Measurements from ENCODE around the gene PIPOX.

The PIPOX gene

GRCh38 chr17:29021226-29021625 lies 21.7 kb upstream of the PIPOX start:
- peaks cover 0 to 5% of the 10 kb centered on the region in 2 donors for H3K4me1 ChIP-seq (ENCODE audit: control insufficient read depth in 1 of 2, insufficient read depth in 2 of 2, low read length in 2 of 2)
- H3K9me3 ChIP-seq (ENCODE audit: control insufficient read depth in 1 of 2, low read length in 2 of 2): no peaks in the 10 kb centered on the region
- no peak overlapping the region for H3K4me3 ChIP-seq (ENCODE audit: low read depth in 1 of 2, low read length in 2 of 2)
- no peaks in the 10 kb centered on the region for H3K36me3 ChIP-seq (ENCODE audit: control insufficient read depth in 1 of 2, insufficient read depth in 2 of 2, low read length in 2 of 2)
- peaks cover 7% of the 10 kb centered on the region for H3K27me3 ChIP-seq (ENCODE audit: low read depth, low read length)
- H3K27ac ChIP-seq (ENCODE audit: low read length): no peak overlapping the region

DNA sequence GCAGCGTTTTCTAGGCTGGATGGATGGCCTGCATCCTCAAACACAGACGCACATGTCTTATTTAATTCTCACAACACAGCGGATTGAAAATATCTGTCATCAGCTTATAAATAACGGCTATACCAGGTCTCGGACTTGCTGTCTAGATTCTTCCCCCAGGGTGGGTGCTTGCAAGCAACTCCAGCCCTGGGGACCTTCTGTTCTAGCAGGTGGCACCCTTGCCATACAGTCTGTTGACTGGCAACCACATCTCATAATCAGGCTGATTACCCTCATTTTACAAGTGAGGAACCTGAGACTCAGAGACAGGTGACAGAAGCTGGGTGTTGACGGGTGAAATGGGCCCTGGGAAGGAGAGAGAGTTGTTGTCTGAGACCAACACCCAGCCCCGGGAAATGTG lies 20.9 kb upstream of the PIPOX start:
- Histone ChIP-seq H3K36me3 (ENCODE audit: control insufficient read depth in 1 of 2, insufficient read depth in 2 of 2, low read length in 2 of 2) (no peaks in the 10 kb centered on the region), H3K4me3 (ENCODE audit: low read depth in 1 of 2, low read length in 2 of 2) (no peak overlapping the region), H3K9me3 (ENCODE audit: control insufficient read depth in 1 of 2, low read length in 2 of 2) (no peaks in the 10 kb centered on the region), H3K27me3 (ENCODE audit: low read depth, low read length) (peaks cover 7% of the 10 kb centered on the region), H3K27ac (ENCODE audit: low read length) (no peak overlapping the region), H3K4me1 (ENCODE audit: control insufficient read depth in 1 of 2, insufficient read depth in 2 of 2, low read length in 2 of 2) (peaks cover 0 to 5% of the 10 kb centered on the region in 2 donors)

- Histone ChIP-seq H3K4me3 (ENCODE audit: low read depth in 1 of 2, low read length in 2 of 2) (no peak overlapping the region), H3K27me3 (ENCODE audit: low read depth, low read length) (no peaks in the 10 kb centered on the region), H3K4me1 (ENCODE audit: control insufficient read depth in 1 of 2, insufficient read depth in 2 of 2, low read length in 2 of 2) (peaks cover 0 to 5% of the 10 kb centered on the region in 2 donors), H3K9me3 (ENCODE audit: control insufficient read depth in 1 of 2, low read length in 2 of 2) (no peaks in the 10 kb centered on the region), H3K36me3 (ENCODE audit: control insufficient read depth in 1 of 2, insufficient read depth in 2 of 2, low read length in 2 of 2) (no peaks in the 10 kb centered on the region), H3K27ac (ENCODE audit: low read length) (no peak overlapping the region)
These were observed 18.5 kb upstream of the PIPOX start for GRCh38 chr17:29024316-29024952.

DNA sequence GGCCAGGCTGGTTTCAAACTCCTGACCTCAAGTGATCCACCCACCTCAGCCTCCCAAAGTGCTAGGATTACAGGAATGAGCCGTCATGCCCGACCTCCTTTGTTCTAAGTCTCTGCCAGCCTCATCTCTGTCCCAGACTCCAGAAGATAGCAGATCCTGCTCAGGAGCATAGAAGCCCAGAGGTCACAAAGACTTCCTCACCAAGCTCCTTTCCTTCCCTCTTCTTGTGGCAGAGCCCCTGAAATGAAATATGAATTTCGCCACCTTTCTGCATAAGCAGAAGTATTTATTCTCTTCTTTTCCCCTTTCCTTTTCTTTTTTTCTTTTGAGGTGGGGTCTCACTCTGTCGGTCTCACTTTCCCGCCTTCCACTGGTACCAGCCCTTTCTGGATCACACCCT lies 11.5 kb upstream of the PIPOX start:
- Histone ChIP-seq H3K27ac (ENCODE audit: low read length) (no peak overlapping the region), H3K9me3 (ENCODE audit: control insufficient read depth in 1 of 2, low read length in 2 of 2) (peaks cover 9 to 15% of the 10 kb centered on the region in 2 donors), H3K36me3 (ENCODE audit: control insufficient read depth in 1 of 2, insufficient read depth in 2 of 2, low read length in 2 of 2) (no peaks in the 10 kb centered on the region), H3K4me3 (ENCODE audit: low read depth in 1 of 2, low read length in 2 of 2) (no peak overlapping the region), H3K27me3 (ENCODE audit: low read depth, low read length) (no peaks in the 10 kb centered on the region), H3K4me1 (ENCODE audit: control insufficient read depth in 1 of 2, insufficient read depth in 2 of 2, low read length in 2 of 2) (no peaks in the 10 kb centered on the region)

GRCh38 chr17:29032013-29032856 lies 10.7 kb upstream of the PIPOX start:
- H3K9me3 ChIP-seq (ENCODE audit: control insufficient read depth in 1 of 2, low read length in 2 of 2): peaks cover 9 to 15% of the 10 kb centered on the region in 2 donors
- H3K36me3 ChIP-seq (ENCODE audit: control insufficient read depth in 1 of 2, insufficient read depth in 2 of 2, low read length in 2 of 2): no peaks in the 10 kb centered on the region
- no peak overlapping the region for H3K4me3 ChIP-seq (ENCODE audit: low read depth in 1 of 2, low read length in 2 of 2)
- H3K4me1 ChIP-seq (ENCODE audit: control insufficient read depth in 1 of 2, insufficient read depth in 2 of 2, low read length in 2 of 2): no peaks in the 10 kb centered on the region
- no peak overlapping the region for H3K27ac ChIP-seq (ENCODE audit: low read length)
- H3K27me3 ChIP-seq (ENCODE audit: low read depth, low read length): no peaks in the 10 kb centered on the region

DNA sequence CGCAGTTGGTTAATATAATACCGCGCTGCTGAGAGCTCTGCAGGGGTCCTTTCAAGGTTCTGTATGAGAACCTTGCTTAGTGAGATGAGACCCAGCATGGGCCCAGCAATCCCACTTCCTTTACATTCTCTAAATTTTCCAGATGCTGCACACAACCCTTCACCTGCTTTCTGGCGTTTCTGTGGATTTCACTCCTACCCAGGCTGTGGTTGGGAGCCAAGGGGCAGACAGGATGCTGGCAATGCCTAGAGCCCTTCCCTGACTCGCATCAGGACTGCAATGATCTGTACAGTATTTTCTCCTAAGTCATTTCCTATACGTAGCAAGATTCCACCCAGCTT lies 10.1 kb upstream of the PIPOX start:
- Histone ChIP-seq H3K27me3 (ENCODE audit: low read depth, low read length) (no peaks in the 10 kb centered on the region), H3K27ac (ENCODE audit: low read length) (no peak overlapping the region), H3K4me1 (ENCODE audit: control insufficient read depth in 1 of 2, insufficient read depth in 2 of 2, low read length in 2 of 2) (no peaks in the 10 kb centered on the region), H3K9me3 (ENCODE audit: control insufficient read depth in 1 of 2, low read length in 2 of 2) (peaks cover 9 to 15% of the 10 kb centered on the region in 2 donors), H3K36me3 (ENCODE audit: control insufficient read depth in 1 of 2, insufficient read depth in 2 of 2, low read length in 2 of 2) (no peaks in the 10 kb centered on the region), H3K4me3 (ENCODE audit: low read depth in 1 of 2, low read length in 2 of 2) (no peak overlapping the region)

- Histone ChIP-seq H3K27ac (ENCODE audit: low read length) (no peak overlapping the region), H3K27me3 (ENCODE audit: low read depth, low read length) (no peaks in the 10 kb centered on the region), H3K9me3 (ENCODE audit: control insufficient read depth in 1 of 2, low read length in 2 of 2) (peaks cover 9 to 15% of the 10 kb centered on the region in 2 donors), H3K36me3 (ENCODE audit: control insufficient read depth in 1 of 2, insufficient read depth in 2 of 2, low read length in 2 of 2) (no peaks in the 10 kb centered on the region), H3K4me3 (ENCODE audit: low read depth in 1 of 2, low read length in 2 of 2) (no peak overlapping the region), H3K4me1 (ENCODE audit: control insufficient read depth in 1 of 2, insufficient read depth in 2 of 2, low read length in 2 of 2) (no peaks in the 10 kb centered on the region)
These were observed 8.4 kb upstream of the PIPOX start for GRCh38 chr17:29034510-29034909.

- Histone ChIP-seq H3K9me3 (ENCODE audit: control insufficient read depth in 1 of 2, low read length in 2 of 2) (peaks cover 9 to 15% of the 10 kb centered on the region in 2 donors), H3K27ac (ENCODE audit: low read length) (no peak overlapping the region), H3K4me3 (ENCODE audit: low read depth in 1 of 2, low read length in 2 of 2) (no peak overlapping the region), H3K4me1 (ENCODE audit: control insufficient read depth in 1 of 2, insufficient read depth in 2 of 2, low read length in 2 of 2) (no peaks in the 10 kb centered on the region), H3K36me3 (ENCODE audit: control insufficient read depth in 1 of 2, insufficient read depth in 2 of 2, low read length in 2 of 2) (no peaks in the 10 kb centered on the region), H3K27me3 (ENCODE audit: low read depth, low read length) (no peaks in the 10 kb centered on the region)
These were observed 6.4 kb upstream of the PIPOX start for GRCh38 chr17:29036584-29036983.

- no peaks in the 10 kb centered on the region for H3K27me3 ChIP-seq (ENCODE audit: low read depth, low read length)
- H3K4me1 ChIP-seq (ENCODE audit: control insufficient read depth in 1 of 2, insufficient read depth in 2 of 2, low read length in 2 of 2): no peaks in the 10 kb centered on the region
- H3K27ac ChIP-seq (ENCODE audit: low read length): no peak overlapping the region
- H3K9me3 ChIP-seq (ENCODE audit: control insufficient read depth in 1 of 2, low read length in 2 of 2): peaks cover 9 to 15% of the 10 kb centered on the region in 2 donors
- H3K4me3 ChIP-seq (ENCODE audit: low read depth in 1 of 2, low read length in 2 of 2): no peak overlapping the region
- no peaks in the 10 kb centered on the region for H3K36me3 ChIP-seq (ENCODE audit: control insufficient read depth in 1 of 2, insufficient read depth in 2 of 2, low read length in 2 of 2)
These were observed 5.2 kb upstream of the PIPOX start for GRCh38 chr17:29037739-29038084.

GRCh38 chr17:29038085-29038795 lies 4.7 kb upstream of the PIPOX start:
- Histone ChIP-seq H3K9me3 (ENCODE audit: control insufficient read depth in 1 of 2, low read length in 2 of 2) (peaks cover 9 to 15% of the 10 kb centered on the region in 2 donors), H3K36me3 (ENCODE audit: control insufficient read depth in 1 of 2, insufficient read depth in 2 of 2, low read length in 2 of 2) (no peaks in the 10 kb centered on the region), H3K27ac (ENCODE audit: low read length) (no peak overlapping the region), H3K4me3 (ENCODE audit: low read depth in 1 of 2, low read length in 2 of 2) (no peak overlapping the region), H3K27me3 (ENCODE audit: low read depth, low read length) (no peaks in the 10 kb centered on the region), H3K4me1 (ENCODE audit: control insufficient read depth in 1 of 2, insufficient read depth in 2 of 2, low read length in 2 of 2) (no peaks in the 10 kb centered on the region)

DNA sequence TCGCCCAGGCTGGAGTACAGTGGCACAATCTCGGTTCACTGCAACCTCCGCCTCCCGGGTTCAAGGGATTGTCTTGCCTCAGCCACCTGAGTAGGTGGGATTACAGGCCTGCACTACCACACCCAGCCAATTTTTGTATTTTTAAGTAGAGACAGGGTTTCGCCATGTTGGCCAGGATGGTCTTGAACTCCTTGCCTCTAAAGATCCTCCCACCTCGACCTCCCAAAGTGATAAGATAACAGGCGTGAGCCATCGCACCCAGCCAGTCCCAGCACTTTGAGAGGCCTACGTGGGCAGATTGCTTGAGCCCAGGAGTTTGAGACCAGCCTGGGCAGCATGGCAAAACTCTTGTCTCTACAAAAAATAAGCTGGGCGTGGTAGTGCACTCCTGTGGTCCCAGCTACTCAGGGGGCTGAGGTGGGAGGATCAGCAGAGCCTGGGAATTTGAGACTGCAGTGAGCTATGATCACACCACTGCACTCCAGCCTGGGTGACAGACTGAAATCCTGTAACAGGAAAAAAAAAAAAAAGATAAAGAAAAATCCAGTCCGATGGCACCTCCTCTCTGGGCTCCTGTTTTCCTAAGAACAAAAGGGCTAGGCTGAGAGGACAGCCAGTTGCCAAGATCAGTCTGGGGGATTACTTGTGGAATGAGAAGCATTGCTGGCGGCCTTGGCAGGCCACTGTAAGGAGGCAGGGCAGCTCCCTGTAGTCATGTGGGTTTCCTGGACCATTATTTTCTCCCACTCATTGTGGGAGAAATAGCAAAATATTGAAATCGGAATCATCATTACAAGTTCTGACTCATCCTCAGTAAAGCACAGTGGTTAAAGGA lies 3.0 kb upstream of the PIPOX start:
- Histone ChIP-seq H3K27ac (ENCODE audit: low read length) (no peak overlapping the region), H3K9me3 (ENCODE audit: control insufficient read depth in 1 of 2, low read length in 2 of 2) (peaks cover 0 to 2% of the 10 kb centered on the region in 2 donors), H3K4me1 (ENCODE audit: control insufficient read depth in 1 of 2, insufficient read depth in 2 of 2, low read length in 2 of 2) (no peaks in the 10 kb centered on the region), H3K4me3 (ENCODE audit: low read depth in 1 of 2, low read length in 2 of 2) (no peak overlapping the region), H3K36me3 (ENCODE audit: control insufficient read depth in 1 of 2, insufficient read depth in 2 of 2, low read length in 2 of 2) (no peaks in the 10 kb centered on the region), H3K27me3 (ENCODE audit: low read depth, low read length) (no peaks in the 10 kb centered on the region)
